Measurements from ENCODE around the gene MRPL23. TPM values are rescaled to one million over a fixed set of nuclear protein-coding genes. Genes with fewer than 3 reads are reported as not detected.

The MRPL23 gene
- 45.3 and 51.3 TPM in 2 replicates for total RNA-seq

DNA sequence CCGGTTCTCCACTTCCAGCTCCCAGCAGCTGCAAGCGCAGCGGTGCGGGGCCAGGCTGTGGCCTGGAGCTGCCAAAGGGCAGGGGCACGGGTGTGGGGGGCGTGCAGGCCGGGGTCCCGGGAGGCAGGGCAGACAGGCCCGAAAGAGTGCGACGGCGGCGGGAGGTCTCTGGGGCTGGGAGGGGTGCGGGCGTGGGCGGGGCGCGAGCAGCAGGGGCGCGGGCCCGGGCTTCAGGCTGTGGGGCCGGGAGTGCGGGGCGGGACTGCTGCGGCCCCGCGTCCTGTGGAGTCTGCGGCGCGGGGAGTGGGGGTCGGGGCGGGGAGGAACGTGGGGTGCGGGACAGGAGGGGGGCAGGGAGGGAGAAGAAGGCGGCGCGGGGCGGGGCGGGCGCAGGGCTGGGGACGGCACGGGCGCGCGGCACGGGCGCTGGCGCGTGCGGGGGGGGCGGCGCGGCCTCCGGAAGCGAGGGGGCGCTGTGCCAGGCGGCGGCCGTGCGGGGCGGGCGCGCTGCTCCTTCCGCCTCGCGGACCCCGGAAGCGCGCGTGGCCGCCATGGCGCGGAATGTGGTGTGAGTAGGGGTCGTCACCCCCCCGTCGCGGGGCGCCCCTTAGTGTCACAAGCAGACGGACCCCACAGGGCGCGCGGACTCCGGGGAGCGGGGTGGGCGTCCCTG lies at the start of gene MRPL23:
TSS of gene MRPL23 (plus strand) at position 521 of the 673 bp plus-strand sequence. CDS start at position 552, 31 bp downstream.
- intact Hi-C loops (cut with micrococcal nuclease) = no loop called here

- intact Hi-C loops (cut with micrococcal nuclease) = no loop called here
Observed at GRCh38 chr11:1899090-1899489, 48.0 kb upstream of the MRPL23 start.

DNA sequence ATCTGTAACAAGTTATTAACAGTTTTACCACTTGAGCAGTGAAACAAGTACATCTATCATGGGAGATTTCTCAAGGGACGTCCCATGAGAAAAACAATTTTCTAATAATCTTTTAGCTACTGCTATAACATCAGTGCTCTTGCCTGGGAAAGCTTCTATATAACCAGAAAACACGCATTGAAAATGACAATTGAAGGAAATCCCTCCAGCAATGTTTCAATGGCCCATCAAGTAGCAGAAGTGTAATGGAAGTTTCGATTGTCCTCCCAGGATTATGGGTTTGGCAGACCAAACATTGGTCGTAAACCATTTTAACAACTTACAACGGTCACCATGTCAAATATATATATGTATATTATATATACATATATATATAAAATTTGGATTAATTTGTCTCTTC lies 47.4 kb upstream of the MRPL23 start:
- intact Hi-C loops (cut with micrococcal nuclease) = no loop called here

DNA sequence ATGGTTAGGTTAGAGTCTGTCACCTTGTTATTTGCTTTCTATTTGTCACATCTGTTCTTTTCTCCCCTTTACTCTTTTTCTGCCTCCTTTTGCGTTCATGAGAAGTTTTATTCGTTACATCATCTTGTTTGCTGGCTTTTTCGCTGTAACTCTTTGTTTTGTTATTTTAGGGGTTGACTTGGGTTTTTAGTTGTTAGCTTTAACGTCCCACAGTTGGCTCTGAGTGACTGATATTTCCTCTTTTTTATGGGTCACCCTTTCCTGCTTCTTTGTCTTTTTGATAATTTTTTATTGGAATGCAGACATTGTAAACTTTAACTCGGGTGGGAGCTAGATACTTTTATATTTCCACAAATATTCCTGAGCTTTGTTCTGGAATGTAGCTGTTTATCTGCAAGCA lies 41.0 kb upstream of the MRPL23 start:
- intact Hi-C loops (cut with micrococcal nuclease) = no loop called here

DNA sequence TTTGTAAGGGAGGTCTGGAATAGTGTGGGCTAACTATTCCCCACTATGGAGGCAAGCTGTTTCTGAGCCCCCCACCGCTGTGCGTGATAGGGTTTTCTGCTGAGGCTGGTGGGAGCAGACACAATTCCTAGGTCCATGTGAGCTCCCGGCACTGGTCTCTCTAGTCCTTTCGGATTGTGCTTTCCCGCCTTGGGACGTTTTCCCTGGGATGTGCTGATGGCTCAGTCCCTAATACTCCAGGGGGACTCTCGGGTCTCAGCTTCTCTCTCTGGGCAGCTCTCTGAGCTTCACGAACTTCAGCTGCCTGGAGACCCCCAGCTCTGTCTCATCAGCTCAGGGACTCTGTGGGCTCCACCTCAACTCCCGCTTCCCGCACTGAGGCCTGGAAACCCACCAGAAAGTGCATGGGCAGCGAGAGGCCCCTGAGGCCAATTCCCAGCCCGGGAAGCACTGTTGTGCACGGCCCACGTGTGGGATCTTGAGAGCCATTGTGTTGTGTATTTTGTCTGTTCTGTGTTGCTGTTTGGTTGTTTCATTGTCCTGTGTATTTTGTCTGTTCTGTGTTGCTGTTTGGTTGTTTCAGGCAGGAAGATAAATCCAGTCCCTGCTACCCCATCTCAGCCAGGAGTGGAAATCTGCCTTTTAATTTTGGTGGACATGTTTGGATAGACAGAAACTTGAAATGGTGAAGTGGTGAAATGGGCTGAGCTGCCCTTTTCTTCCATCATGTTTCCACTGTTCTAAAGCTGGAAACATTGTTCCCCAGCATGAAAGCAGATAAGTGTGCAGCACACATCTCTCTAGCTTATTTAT lies 40.3 kb upstream of the MRPL23 start:
- intact Hi-C loops (cut with micrococcal nuclease) = no loop called here

DNA sequence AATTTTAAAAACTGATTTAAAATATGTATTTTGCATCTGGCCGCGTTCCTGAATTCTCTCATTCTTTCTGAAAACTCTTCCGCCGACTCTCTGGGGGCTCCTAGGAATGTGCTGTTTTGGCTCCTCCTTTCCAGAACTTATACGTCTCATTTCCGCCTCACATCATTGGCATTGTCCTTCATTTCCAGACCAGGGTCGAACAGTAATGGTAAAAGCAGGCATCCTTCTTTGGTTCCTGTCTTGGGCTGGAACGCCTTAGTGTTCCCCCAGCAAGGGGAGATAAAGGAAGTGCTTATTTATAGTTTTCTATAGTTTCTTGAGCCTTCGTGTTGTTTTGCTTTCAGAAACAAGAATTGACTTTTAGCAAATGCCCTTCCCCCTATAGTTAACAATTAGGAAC lies 38.5 kb upstream of the MRPL23 start:
- intact Hi-C loops (cut with micrococcal nuclease) = no loop called here

DNA sequence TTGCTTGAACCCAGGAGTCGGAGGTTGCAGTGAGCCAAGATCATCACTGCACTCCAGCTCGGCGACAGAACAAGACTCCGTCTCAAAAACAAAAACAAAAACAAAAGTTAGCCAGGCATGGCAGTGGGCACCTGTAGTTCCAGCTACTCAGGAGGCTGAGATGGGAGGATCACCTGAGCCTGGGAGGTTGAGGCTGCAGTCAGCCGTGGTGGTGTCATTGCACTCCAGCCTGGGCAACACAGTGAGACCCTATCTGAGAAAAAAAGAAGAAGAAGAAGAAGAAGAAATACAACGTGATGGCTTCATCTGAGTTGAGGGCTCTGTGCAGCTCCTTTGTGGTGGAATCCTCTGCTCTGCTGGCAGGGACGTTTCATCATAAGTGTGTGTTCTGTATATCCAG lies 37.6 kb upstream of the MRPL23 start:
- intact Hi-C loops (cut with micrococcal nuclease) = no loop called here

GRCh38 chr11:1912289-1912878 lies 34.7 kb upstream of the MRPL23 start:
- intact Hi-C loops (cut with micrococcal nuclease) = loop anchor here (2.0 kb wide), 1 partner anchor 22 kb away; no protein-coding TSS in a partner anchor

DNA sequence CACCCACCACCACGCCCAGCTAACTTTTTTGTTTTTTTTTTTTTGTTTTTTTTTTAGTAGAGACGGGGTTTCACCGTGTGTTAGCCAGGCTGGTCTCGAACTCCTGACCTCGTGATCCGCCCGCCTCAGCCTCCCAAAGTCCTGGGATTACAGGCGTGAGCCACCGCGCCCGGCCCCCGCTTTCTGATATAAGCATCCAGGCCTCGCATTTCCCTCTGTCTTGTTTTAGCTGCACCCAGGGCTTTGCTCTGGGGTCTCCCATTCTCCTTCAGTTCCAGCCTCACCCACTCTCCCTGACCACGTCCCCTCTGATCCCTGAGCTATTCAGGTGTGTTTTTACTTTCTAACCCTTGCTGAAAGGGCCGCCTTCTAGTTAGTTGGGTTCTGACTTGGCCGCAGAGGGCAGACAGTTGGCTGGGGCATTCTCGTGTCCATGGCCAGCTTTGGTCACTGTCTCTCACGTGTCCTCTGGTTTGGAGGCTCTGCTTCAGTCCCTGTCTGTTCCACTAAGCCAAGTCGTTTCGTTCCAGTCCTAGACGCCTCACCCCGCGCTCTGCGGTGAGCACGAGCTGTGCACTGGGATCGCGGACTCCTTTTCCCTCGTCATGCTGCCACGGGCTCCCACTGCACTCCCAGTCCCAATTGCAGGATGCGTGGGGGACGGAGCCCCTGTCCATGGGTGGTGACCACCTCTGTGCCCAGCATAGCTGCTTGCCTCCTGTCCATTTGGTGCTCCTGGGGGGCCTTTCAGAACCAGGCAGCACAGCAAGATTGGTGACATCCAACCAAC lies 33.7 kb upstream of the MRPL23 start:
- intact Hi-C loops (cut with micrococcal nuclease) = loop anchor here (2.0 kb wide), 1 partner anchor 21 kb away; no protein-coding TSS in a partner anchor

- intact Hi-C loops (cut with micrococcal nuclease) = loop anchor here (1.0 to 5.0 kb wide), 3 partner anchors 23 to 63 kb away; partner anchors contain the start of gene LSP1
Observed at GRCh38 chr11:1915795-1916131, 31.4 kb upstream of the MRPL23 start.

DNA sequence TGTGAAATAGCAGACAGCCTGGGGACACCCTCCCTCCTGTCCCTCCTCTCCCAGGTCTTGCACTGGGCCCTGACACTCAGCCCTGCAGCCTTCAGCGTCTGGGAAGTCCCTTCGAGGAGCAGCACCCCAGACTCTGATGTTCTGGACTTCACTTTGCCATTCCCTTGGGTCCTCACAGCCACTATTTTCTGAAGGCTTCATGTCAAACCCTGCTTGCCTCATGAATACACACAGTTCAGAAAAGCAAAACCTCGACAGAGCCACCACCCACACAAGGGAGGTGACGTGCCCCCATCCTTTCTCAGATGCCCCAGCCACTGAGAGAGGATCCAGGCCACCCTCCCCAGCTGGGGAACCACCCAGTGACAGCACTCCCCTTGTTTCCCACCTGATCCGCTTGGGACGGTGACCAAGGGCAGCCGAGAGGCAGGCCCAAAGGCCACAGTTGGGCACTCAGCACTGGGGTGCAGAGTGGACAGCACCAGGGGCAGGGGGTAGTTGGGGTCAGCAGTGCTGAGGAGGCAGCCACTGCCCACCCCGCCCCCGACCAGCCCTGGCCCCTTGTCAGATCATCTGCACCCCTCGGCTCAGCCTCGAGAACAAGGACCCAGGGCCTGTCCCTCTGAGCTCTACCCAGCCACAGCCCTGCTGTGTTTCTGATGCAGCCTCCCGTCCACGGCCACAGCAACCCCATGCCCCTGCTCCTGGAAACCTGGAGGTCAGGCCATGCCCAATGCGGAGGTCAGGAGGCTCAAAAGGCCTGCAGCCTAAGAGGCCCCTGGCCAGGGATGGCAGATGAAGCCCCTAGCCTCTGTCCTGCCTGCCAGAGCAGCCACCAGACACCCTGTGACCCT lies 30.8 kb upstream of the MRPL23 start:
- intact Hi-C loops (cut with micrococcal nuclease) = loop anchor here (5.0 kb wide), 2 partner anchors 34 to 64 kb away; partner anchors contain the start of gene LSP1

GRCh38 chr11:1916986-1917522 lies 30.1 kb upstream of the MRPL23 start:
- intact Hi-C loops (cut with micrococcal nuclease) = loop anchor here (5.0 kb wide), 2 partner anchors 35 to 65 kb away; partner anchors contain the start of gene LSP1

- intact Hi-C loops (cut with micrococcal nuclease) = loop anchor here (2.0 to 5.0 kb wide), 3 partner anchors 35 to 79 kb away; partner anchors contain the start of genes LSP1 and TNNI2
Observed at GRCh38 chr11:1917523-1918435, 29.4 kb upstream of the MRPL23 start.

- intact Hi-C loops (cut with micrococcal nuclease) = loop anchor here (2.0 to 5.0 kb wide), 3 partner anchors 36 to 80 kb away; partner anchors contain the start of genes LSP1 and TNNI2
Observed at GRCh38 chr11:1918436-1919315, 28.5 kb upstream of the MRPL23 start.

DNA sequence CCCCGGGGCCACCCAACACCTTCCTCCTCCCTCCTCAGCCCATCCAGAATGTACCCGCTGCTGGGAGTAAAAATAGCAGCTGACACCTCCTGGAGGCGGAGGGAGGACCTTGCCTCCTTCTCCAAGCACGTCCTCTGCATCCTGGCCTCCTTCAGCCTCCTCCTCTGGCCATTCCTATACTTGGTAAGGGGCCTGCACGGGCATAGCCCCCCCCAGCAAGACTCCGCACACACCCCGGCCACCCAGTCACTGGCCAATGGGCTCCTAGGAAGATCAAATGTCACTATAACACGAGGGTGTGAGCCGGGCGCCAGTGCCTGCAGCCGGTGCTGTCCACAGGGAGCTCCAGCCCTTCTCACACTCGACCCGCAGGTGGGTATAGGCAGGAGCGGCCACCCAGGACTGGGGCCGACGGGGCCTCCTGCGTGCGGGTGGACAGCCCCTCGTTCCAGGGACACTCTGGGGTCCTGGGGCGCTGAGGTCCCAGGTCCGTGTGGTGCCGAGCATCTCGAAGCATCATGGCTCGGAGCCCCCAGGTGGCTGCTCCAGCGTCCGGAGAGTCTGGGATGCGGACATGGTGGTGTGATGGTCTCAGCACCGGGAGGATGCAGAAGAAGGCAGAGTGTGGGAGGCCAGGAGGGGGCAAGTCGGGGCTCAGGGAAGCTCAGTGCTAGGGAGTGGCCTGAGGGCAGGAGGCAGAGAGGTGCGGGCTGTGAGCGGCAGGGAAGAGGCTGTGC lies 27.6 kb upstream of the MRPL23 start, which contains the start of gene TNNT3:
TSS of gene TNNT3 (plus strand) at position 313 of the 737 bp plus-strand sequence. CDS start 3,172 bp downstream, outside the sequence.
- intact Hi-C loops (cut with micrococcal nuclease) = loop anchor here (2.0 to 5.0 kb wide), 3 partner anchors 37 to 81 kb away; partner anchors contain the start of genes LSP1 and TNNI2

GRCh38 chr11:1920128-1920908 lies 26.8 kb upstream of the MRPL23 start:
- intact Hi-C loops (cut with micrococcal nuclease) = no loop called here

All from T-helper 1 cell treated with Interleukin-12 subunit alpha and Interleukin-12 subunit beta and Interleukin-4 antibody, amounts not matched to agents 30 ng/mL and 1 ng/mL, for 36 hours (primary cell).